ENCODE results near the gene RCL1. TPM values are rescaled to one million over a fixed set of nuclear protein-coding genes. Genes with fewer than 3 reads are reported as not detected.

The RCL1 gene
- polyA plus RNA-seq, 1 donor (not counting 4 experiments of a cell fraction or from before 2014, with no cell fraction given): 16.6 TPM

- H3K27ac ChIP-seq (ENCODE audit: control insufficient read depth, insufficient read depth, low read length): no peak overlapping the region
- DNase-seq (ENCODE audit: low read depth, low spot score): no peak
- H3K4me2 ChIP-seq (ENCODE audit: control insufficient read depth, extremely low read depth, insufficient read depth, low read depth, low read length): no peak overlapping the region
These were observed 37.2 kb downstream of the RCL1 start for GRCh38 chr9:4829969-4830368.

GRCh38 chr9:4830699-4831098 is 38.0 kb downstream of the RCL1 start:
- H3K4me3 ChIP-seq (ENCODE audit: control insufficient read depth in 2 of 3, extremely low read depth in 1 of 3, insufficient read depth in 2 of 3, low read depth in 1 of 3, low read length in 3 of 3): no peak overlapping the region
- peaks cover 30% of the 10 kb centered on the region for H3K4me1 ChIP-seq (ENCODE audit: control insufficient read depth, extremely low read depth, insufficient read depth, low read length)
- no peak for DNase-seq (ENCODE audit: low read depth, low spot score)
- dilution Hi-C loops (cut with MboI; ENCODE audit: extremely low pct_ligation_motif_present, low sequenced_read_pairs): no loop called here
- H3K9me3 ChIP-seq (ENCODE audit: control insufficient read depth, low read depth, low read length): no peaks in the 10 kb centered on the region
- TF ChIP-seq CTCF (optimal IDR thresholded peaks at IDR 0.05 in 1 of 3, IDR thresholded peaks at IDR 0.05 in 1 of 3, conservative IDR thresholded peaks at IDR 0.05 in 1 of 3; ENCODE audit: extremely low read depth in 1 of 3, insufficient read depth in 2 of 3, low read length in 3 of 3) (no peak), EZH2 (IDR thresholded peaks at IDR 0.05; ENCODE audit: low read length) (no peak)
- H3K27me3 ChIP-seq (ENCODE audit: control insufficient read depth, extremely low read depth, insufficient read depth, low read length): no peaks in the 10 kb centered on the region
- H4K20me1 ChIP-seq (ENCODE audit: control insufficient read depth, extremely low read depth, insufficient read depth, low read length): peaks cover 3% of the 10 kb centered on the region
- no peak overlapping the region for H3K9ac ChIP-seq (ENCODE audit: control insufficient read depth, extremely low read depth, insufficient read depth, low read length)
- FAIRE-seq: no peak
- no peak overlapping the region for H3K27ac ChIP-seq (ENCODE audit: control insufficient read depth, insufficient read depth, low read length)
- peaks cover 0 to 3% of the 10 kb centered on the region in 2 experiments for H3K36me3 ChIP-seq (ENCODE audit: control insufficient read depth in 2 of 2, extremely low read depth in 1 of 2, insufficient read depth in 2 of 2, low read length in 2 of 2)
- H3K79me2 ChIP-seq (ENCODE audit: control insufficient read depth, insufficient read depth, low read length): peaks cover 22% of the 10 kb centered on the region
- no peak overlapping the region for H2AFZ ChIP-seq (ENCODE audit: control insufficient read depth, low read length)
- no peaks in the 10 kb centered on the region for H3K9me1 ChIP-seq (ENCODE audit: control insufficient read depth, extremely low read depth, insufficient read depth, low read length)
- H3K4me2 ChIP-seq (ENCODE audit: control insufficient read depth, extremely low read depth, insufficient read depth, low read depth, low read length): no peak overlapping the region

More at GRCh38 chr9:4829969-4830368, 37.2 kb downstream of the RCL1 start:
- Histone ChIP-seq H3K36me3 (ENCODE audit: control insufficient read depth in 2 of 2, extremely low read depth in 1 of 2, insufficient read depth in 2 of 2, low read length in 2 of 2) (peaks cover 0 to 3% of the 10 kb centered on the region in 2 experiments), H3K79me2 (ENCODE audit: control insufficient read depth, insufficient read depth, low read length) (peaks cover 22% of the 10 kb centered on the region), H3K9me3 (ENCODE audit: control insufficient read depth, low read depth, low read length) (no peaks in the 10 kb centered on the region), H3K4me3 (ENCODE audit: control insufficient read depth in 2 of 3, extremely low read depth in 1 of 3, insufficient read depth in 2 of 3, low read depth in 1 of 3, low read length in 3 of 3) (no peak overlapping the region), H3K27me3 (ENCODE audit: control insufficient read depth, extremely low read depth, insufficient read depth, low read length) (no peaks in the 10 kb centered on the region), H2AFZ (ENCODE audit: control insufficient read depth, low read length) (no peak overlapping the region), H3K9me1 (ENCODE audit: control insufficient read depth, extremely low read depth, insufficient read depth, low read length) (no peaks in the 10 kb centered on the region), H4K20me1 (ENCODE audit: control insufficient read depth, extremely low read depth, insufficient read depth, low read length) (peaks cover 3% of the 10 kb centered on the region), H3K4me1 (ENCODE audit: control insufficient read depth, extremely low read depth, insufficient read depth, low read length) (peaks cover 30% of the 10 kb centered on the region), H3K9ac (ENCODE audit: control insufficient read depth, extremely low read depth, insufficient read depth, low read length) (no peak overlapping the region)
- dilution Hi-C loops (cut with MboI; ENCODE audit: extremely low pct_ligation_motif_present, low sequenced_read_pairs): no loop called here
- FAIRE-seq: no peak
- no peak for TF ChIP-seq CTCF (optimal IDR thresholded peaks at IDR 0.05 in 1 of 3, IDR thresholded peaks at IDR 0.05 in 1 of 3, conservative IDR thresholded peaks at IDR 0.05 in 1 of 3; ENCODE audit: extremely low read depth in 1 of 3, insufficient read depth in 2 of 3, low read length in 3 of 3)
- TF ChIP-seq EZH2 (IDR thresholded peaks at IDR 0.05; ENCODE audit: low read length): no peak
